NCI-H345 (cell line): ENCODE measurements around the gene HIVEP3.

Source experiments
- DNase-seq: peaks from one replicate; lab custom pipeline; 2025; lab: John Stamatoyannopoulos, UW

HIVEP3 gene

DNA sequence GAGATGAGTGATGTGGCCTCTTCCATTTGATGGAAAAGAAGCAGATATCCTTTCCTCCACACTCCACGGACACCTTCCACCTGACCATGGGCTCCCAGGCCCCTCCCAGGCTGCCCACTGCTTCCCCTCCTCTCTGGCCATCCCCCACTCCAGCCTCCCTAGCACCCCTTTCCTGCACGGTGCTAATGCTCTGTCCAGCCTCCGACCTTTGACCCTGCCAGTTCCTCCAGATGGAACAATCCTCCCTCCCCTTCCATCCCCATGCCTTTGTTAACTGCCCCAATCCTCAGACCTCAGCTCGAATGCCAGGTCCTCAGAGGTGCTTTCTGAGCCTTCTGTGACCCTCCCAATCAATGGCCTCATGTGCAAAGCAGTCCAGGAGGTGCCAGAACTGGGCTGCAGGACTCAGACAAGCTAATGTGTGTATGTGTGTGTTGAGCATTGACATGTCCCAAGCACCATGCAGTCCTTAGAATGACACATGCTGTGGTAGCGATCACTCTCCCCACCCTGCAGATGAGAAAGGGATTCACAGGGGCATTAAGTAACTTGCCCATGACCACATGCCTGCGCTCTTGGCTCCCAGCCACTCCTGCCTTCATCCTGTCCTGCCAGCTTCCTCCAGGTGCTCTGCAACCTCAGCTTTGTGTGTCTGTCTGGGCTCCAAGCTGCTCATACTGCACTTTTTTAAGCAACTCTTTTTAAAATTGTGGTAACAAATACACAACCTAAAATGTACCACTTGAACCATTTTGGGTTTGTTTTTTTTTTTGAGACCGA is 370.8 kb downstream of the HIVEP3 start:
- DNase-seq: peak; percentile 21

DNA sequence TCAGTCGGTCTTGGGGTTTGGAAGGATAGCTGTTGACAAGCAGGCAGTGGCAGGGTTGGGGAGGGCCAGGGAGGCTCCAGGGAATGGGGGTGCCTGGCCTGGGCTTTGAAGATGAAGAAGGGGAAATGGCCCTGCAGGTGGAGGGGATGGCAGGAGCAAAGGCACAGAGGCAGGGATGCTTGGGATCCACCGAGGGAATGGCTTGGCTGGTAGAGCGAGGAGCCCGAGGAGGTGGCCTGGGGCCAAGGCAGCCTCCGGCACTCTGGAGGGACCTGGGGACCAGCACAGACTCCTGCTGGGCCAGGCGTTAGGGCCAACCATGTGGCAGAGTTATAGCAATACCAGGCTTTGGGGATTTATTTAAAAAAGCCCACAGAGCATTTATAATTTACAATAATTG is 371.4 kb downstream of the HIVEP3 start:
- DNase-seq: no peak

DNA sequence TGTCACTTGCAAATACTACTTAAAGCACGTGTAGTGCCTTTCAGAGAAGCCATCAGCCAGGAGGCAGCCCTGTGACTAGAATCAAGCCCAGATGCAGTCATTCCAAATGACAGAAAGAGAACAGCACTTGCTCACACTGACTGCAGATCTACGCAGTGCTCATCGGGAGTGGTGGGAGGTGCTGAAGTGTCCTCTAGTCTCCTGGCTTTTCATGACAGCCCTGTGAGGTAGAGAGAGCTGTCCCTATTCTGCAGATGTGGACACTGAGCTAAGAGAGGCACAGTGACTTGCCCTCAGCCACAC is 371.9 kb downstream of the HIVEP3 start:
- DNase-seq: no peak

DNA sequence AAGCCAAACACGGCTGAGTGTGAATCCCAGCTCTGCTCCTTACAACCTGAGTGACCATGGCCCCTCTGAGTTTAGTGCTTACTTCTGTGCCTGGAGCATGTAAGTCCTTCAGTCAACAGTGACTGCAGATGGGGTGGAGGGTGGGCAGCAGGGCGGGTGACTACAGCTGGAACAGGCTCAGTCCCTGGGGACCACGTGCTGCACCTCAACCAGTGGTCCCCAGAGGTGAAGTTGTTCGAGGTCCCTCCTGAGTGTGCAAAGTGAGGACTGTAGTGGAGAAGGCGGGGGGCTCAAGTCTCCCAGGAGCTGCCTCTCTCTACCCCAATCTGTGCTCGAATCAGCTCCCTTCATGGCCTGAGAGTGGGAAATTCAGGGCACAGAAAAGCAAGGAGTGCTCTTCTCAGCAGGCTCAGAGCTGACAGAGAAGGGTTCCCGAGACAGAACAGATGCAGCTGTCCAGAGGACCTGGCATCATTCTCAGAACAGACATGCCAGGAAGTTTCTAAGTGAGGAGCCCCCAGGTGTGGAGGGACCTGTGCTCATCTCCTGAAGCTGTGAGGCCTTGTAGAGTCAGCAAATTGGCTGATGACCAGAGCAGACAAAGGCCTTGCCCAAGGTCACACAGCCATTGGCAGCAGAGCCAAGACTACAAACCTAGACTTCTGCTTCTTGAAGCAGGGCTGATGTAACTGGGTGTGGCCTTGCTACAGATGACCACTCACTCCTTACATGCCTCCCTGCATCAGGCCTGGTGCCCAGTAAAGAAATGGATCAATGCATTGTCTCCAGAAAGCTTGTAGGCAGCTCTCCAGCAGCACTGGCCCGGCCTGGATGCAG is 372.5 kb downstream of the HIVEP3 start:
- DNase-seq: no peak

DNA sequence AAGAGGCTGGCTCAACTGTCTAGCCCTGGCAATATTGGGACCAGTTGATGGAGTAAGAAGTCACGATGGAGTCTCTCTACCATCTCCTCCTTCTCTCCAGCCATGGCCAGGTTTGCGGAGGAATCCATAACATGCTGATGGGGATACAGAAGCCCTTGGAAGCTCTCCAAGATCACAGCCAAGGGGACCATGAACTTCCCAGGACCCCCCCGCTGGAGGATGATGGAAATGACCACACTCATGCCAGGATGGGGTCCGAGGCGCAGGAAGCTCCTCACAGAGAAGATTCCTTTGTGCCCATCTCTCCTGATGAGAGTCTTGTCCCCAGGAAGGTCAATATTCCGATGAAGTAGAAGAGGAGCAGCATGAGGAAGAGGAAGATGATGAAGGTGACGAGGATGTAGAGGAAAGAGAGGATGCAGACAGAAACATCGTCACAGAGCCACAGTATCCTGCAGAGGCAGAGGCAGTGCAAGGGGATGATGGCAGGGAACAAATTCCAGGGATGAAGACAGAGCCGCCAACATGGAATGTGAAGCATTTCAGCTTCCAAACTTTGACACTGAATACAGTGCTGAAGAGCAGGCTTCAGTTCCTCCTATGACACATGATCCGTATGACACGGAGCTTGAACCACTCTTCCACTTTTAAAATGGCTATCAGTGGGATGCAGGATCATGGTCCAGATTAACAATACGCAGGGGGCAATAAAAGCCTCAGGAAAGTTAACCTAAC is 376.4 kb downstream of the HIVEP3 start:
- DNase-seq: no peak

DNA sequence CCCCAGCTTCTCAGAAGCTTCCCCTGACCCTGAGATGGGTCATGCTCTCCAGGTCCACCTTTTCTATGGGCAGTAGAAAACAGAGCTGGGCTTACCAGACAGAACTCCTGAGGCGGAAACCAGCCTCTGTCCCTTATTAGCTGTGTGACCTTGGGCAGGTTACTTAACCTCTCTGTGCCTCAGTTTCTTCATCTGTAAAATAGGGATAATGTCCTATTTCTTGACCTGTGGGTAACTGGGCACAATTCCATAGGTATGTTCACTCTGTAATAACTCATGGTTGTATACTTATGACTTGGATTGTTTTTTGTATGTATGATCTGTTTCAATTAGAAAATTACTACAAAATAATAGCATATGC is 377.1 kb downstream of the HIVEP3 start:
- DNase-seq: no peak

DNA sequence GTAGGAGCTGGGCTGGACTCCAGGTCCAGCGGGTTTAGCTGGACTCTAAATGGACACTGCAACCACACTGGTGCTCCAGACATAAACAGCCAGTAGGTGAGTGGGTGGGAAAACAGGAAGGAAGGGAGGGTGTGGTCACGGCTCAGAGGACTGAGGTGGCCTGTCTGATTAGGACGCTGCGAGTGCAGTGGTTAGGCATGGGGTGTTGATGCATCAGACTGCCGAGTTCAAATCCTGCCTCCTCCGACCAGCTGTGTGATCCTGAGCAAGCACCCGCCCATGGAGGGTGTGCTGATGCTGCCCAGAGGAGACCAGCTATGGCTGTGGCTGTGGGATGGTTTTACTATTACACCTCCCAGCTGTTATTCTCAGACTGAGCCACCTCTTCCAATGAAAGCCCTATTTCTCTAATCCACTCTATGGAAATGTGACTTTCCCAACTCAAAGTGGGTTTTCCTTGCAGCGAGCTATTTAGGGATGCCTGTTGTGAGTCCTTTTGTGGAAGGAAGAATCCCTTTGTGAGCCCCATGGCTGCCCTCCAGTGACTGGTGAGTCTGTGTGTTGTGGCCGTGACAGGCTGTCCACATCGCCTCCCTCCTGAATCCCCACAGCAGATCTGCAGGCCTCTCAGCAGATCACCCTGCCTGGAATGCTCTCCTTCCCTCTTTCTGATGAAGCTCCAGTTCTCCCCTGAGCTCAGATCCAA is 377.7 kb downstream of the HIVEP3 start:
- no peak for DNase-seq

DNA sequence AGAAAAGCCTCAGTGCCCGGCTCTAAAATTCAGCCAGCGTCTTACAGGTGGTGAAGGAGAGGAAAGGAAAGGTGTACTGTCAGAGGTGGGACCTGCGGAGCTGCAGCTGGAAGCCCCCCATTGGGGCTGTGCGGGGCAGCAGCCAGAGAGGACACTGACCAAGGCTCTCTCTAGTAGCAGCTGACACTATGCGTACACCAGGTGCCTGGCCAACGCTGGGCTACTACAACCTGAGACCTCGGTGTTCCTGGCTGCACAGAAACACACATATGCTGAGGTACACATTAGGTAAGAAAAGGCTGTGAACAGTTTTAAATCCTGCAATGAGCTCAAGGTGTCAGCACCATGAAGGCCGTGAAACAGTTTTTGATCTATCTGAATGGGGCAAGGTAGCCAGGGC is 378.7 kb downstream of the HIVEP3 start:
- DNase-seq: no peak

DNA sequence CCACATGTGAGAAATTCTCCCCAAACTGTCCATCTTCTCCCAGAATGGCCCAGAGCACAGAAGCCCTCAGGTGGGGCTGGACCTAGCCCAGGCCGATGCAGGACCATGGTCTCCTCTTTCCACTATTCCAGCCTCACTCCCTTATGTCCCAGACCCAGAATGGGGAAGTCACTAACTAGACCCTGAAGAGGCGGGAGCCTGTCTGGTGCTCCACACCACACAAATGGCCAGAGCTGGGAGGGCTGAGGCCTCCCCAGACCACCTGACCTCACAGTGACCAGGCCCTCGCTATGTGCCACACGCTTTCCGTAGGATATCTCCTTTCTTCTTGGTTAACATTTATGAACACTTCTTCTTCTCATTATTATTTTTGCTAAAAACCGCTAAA is 379.3 kb downstream of the HIVEP3 start:
- no peak for DNase-seq

DNA sequence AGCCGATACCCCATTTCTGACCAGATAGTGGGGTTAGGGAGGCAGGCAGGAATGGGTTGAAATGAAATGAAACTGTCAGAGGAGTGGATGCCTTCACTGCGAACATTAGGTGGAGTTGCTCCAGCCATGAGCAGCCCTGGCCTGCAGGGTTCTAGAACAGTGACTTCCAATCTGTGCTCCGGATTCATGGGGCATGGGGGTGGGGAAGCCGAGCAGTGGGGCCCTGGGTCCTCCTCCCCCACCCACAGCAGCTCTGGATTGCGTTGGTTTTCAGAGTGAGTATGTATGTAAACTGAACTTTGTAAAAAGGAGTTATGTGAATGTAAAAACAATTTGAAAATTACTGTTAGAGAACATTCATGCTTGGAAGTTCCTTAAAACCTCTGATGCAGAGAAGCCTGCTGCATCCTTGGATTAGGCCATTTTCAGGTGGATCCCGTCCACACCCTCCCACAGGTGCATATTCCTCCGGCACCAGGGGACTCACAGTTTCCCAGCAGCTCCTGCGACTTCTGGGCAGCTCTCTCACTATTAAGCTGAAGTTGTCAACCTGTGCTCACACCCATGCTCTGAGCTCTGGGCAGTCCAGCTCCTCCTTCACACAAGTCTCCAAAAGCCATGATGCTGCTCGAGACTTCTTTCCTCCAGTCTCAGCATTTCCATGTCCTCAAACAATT is 379.8 kb downstream of the HIVEP3 start:
- DNase-seq: no peak

DNA sequence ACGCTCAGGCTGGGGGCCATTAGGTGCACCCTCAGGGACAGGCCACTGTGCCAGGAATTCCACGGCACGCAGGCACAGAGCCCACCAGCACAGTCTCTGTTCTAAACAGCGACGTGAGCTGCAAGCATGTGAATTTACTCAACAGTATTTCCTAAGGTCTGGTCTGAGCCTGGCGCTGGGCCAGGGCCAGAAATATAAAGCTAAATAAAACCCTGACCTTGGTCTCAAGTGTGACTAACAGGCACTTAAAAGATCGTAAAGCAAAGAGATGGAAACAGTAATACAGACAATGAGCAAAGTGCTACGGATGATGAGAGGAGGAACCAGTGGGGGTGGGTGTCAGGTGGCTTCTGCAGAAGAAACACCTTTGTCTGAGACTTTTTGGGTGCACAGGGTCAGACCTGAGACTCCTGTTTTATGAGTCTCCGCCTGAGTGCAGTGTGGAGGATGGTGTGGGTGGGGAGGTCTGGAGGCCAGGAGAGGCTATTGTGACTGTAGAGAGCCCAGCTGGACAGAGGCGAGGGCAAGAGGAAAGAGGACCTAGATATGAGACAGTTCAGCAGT is 380.9 kb downstream of the HIVEP3 start:
- peak; percentile 66 for DNase-seq

DNA sequence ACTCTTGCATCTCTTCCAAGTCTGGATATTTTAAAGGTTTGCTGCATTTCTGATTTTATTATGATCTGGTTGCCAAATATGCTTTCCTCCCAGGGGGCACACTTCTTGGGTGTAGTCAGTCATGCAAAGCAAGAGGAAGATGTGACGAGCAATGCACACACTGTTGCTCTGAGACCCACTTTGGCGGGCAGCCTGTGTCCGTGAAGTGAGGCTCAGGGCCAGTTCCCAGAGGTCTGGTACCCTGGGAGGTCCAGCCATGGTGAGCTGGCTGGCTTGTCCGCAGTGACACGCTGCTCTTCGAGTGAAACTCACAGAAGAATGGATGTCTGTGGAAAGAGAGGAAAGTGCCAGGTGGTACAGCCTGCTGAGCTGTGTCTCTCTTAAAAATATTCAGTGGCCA is 381.5 kb downstream of the HIVEP3 start:
- DNase-seq: no peak

DNA sequence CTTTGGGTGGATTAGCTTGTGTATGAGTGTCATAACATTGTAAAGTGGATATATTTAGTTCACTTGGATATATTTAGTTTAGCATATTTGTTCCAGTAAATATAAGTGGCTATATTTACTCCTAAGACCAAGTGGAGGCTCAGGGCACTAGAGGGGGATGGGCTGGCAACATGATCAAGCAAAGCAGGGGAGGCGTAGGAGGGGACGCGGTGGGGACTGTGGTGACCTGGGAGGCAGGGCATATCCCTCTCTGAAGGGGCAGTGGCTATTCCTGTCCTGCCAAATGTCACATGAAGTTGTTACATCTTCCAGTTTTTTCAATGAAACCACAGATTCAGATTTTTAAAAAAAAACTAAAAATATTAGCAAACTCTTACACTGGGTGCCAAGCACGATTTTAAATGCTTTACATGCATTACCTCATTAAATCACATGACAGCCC is 382.3 kb downstream of the HIVEP3 start:
- DNase-seq: no peak

DNA sequence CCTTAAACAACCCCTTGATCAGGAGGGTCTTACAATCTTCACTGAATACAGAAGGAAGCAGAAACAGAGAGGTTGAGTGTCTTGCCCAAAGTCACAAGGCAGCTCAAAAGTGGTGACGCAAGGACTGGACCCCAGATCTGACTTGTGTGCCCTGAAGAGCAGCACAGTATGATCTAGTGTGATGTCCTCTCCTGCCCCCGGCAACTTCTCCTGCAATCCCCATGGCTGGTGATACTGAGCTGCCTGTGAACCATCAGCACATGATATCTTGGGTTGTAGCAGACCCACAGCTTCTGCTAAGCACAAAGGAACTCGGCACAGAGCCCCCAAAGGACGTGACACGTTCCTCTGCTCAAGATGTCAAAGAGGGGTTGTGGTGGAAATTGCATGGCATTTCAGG is 383.0 kb downstream of the HIVEP3 start:
- no peak for DNase-seq

DNA sequence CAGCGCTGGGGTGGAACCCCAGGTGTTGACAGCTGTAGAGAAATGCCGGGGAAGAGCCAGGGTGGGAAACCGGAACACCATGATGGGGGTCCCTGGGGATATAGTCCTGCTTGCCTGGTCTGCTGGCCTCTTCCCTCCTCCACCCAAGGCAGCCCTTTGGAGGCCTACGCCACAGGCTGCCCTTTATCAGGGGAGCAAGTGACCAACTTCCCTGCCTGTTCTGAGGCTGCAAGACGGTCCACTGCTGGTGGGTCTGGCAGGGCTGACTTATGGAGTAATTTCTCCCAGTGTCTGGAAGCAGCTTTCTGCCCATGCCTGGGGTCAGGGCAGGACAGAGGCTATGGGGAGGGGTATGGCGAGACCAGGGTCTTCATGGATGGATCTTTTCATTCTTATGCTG is 383.4 kb downstream of the HIVEP3 start:
- DNase-seq: no peak

DNA sequence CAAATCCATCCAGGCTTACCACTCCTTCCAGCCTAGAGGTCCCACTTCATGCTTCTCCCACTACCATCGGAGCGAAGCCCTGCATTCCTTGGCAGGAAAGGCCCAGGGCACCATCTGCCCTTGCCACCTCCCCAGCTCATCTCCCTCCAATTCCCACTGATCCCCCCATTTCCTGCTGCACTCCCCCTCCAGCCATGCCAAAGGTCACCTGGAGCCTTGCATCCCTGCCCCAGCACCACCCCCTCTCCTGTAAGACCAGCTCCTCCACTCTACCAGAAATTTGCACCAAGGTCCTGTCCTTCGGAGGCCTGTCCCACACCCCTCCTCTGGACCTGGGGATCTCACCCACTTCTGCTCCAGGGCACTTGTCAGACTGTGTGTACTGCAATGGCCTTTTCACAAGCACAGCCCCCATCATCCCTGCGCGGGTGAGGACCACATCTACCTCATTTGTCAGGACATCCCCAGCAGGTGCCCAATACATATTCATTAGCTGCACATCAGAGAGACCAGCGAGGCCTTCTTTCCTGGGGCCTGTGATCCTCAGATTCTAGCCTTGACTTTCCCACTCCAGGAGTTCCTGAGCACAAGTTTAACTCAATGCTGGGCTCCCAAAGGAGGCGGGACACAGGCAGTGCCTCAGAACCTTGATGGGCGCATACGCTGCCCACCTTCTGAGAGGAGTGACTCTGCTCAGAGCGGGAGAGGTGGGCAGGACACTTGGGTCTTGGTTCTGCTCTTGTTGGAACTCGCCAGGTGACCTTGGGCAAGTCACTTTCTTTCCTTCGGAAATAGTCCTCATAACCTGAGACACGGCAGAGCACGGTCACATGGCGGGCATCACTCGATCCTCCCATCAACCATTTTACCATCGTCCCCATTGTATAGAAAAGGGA is 384.3 kb downstream of the HIVEP3 start:
- DNase-seq: no peak

DNA sequence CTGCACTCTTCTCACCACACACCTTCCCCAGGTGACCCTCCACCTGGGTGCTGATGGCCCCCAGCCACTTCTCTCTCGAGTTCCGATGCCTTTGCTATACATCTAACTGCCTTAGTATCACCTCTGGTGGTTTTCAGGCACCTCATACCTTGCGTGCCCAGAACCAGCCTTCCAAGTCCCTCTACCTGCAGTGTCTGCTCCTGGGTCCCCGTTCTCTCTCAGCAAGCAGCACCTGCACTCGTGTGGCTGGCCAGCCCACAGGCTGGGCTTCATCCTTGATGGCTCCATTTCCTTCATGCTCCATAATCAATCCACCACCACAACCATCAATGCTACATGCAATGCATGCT is 385.0 kb downstream of the HIVEP3 start:
- DNase-seq: no peak

DNA sequence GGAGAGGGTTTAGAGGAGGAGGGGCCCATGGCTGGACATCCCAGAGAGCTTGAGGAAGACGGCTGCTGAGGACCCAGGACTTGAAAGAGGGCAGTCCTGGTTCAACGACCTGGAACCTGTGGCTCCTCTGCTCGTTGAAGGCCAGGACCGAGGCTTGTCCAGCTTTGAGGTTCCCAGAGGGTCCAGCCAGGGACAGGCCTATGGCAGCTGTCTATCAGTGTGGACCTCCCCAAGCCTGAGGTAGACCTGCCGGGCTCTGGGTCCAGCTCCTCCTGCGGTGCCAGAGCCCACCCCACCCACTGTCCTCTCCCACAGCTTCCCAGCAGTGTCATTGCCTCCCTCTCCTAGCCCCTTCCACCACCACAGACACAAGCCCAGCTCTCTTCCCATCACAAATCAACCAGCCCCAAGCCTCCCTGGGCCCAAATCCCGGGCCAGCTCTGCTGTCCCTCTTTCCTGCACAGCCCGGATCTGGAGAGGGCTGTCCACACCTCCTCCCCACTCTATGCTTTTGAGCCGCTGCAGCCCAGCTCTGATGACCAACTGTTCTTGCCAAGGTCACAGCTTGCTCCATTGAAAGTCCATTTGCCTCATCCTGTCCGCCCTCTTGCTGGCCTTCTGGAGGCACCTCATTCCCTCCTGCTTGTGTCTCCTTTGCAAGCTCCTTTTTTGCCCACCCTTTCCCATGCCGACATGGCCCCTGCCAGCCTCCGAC is 385.5 kb downstream of the HIVEP3 start:
- DNase-seq: no peak

DNA sequence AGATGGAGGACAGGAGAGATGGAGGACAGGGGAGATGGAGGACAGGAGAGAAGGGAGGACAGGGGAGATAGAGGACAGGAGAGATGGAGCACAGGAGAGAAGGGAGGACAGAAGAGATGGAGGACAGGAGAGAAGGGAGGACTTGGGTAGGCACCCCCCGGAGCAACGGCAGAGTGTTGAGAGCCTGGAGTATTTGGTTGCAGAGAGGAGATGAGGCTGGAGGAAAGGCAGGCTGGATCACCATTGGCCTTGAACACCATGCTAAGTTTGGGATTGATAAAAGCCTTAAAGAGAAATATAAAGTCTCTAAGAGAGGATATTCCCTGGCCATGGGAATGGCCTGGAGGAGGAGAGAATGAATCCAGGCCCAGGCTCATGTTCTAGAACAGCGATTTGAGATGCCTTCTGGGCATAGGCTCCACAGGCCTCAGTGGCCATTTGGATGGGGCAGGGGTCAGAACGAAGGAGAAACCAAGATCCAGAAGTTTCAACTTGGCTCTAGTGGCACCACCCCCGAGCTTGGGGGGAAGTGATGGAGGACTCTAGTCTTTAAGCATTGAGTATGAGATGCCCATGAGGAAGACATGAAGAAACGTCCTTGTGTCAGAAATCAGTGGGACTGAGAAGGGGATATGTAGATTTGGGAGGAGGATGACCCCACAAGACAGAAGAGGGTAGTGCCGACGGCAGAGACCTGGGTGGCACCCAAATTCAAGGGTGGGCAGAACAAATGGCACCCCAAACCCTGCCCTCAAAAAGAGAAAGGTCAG is 386.3 kb downstream of the HIVEP3 start:
- DNase-seq: no peak
